Measurements from ENCODE around the gene KLRB1. TPM values are rescaled to one million over a fixed set of nuclear protein-coding genes. Genes with fewer than 3 reads are reported as not detected.
"Not testable (repeated sequence)": the region's sequence is repeated elsewhere in the genome, so short reads cannot be mapped to it uniquely, and the experiment has no call there.

The KLRB1 gene
- polyA plus RNA-seq, 1 of the 3 experiments (the other 2 are of a cell fraction): not detected

- H3K9ac ChIP-seq; H3K27ac ChIP-seq (ENCODE audit: low read depth in 2 of 2, low read length in 1 of 2); H3K4me3 ChIP-seq (ENCODE audit: low read depth in 2 of 2, low read length in 1 of 2); POLR2A ChIA-PET; H3K9me3 ChIP-seq; H4K20me1 ChIP-seq (ENCODE audit: insufficient read depth); H3K27me3 ChIP-seq (ENCODE audit: insufficient read depth); DNase-seq; H2AFZ ChIP-seq (ENCODE audit: low read depth); H3K4me1 ChIP-seq (ENCODE audit: control insufficient read depth in 1 of 2, insufficient read depth in 2 of 2, low read depth in 1 of 2, low read length in 1 of 2); H3K4me2 ChIP-seq; H3K79me2 ChIP-seq (ENCODE audit: insufficient read depth); H3K9me2 ChIP-seq; H3K36me3 ChIP-seq (replicated peaks in 1 of 2; ENCODE audit: control insufficient read depth in 1 of 2, insufficient read depth in 2 of 2, low read length in 1 of 2); CTCF ChIA-PET; H3F3A ChIP-seq (replicated peaks; ENCODE audit: insufficient read depth): not testable (repeated sequence)
- WGBS (ENCODE audit: low lambda C conversion rate): 41% methylated on average over 1 of the region's 1 CpG
These were observed 11.2 kb upstream of the KLRB1 start for GRCh38 chr12:9618906-9619305.

GRCh38 chr12:9617124-9617523 is 9.4 kb upstream of the KLRB1 start:
- WGBS (ENCODE audit: low lambda C conversion rate): 55% methylated on average over 6 of the region's 6 CpGs
- Histone ChIP-seq H4K20me1 (ENCODE audit: insufficient read depth) (no peaks in the 10 kb centered on the region), H2AFZ (ENCODE audit: low read depth) (no peak overlapping the region), H3K4me3 (ENCODE audit: low read depth in 2 of 2, low read length in 1 of 2) (no peak overlapping the region), H3F3A (replicated peaks; ENCODE audit: insufficient read depth) (no peaks in the 10 kb centered on the region), H3K27ac (ENCODE audit: low read depth in 2 of 2, low read length in 1 of 2) (no peak overlapping the region), H3K36me3 (replicated peaks in 1 of 2; ENCODE audit: control insufficient read depth in 1 of 2, insufficient read depth in 2 of 2, low read length in 1 of 2) (no peaks in the 10 kb centered on the region), H3K4me2 (no peak overlapping the region), H3K9me3 (no peaks in the 10 kb centered on the region), H3K9ac (no peak overlapping the region), H3K4me1 (ENCODE audit: control insufficient read depth in 1 of 2, insufficient read depth in 2 of 2, low read depth in 1 of 2, low read length in 1 of 2) (no peaks in the 10 kb centered on the region), H3K9me2 (no peaks in the 10 kb centered on the region), H3K27me3 (ENCODE audit: insufficient read depth) (no peaks in the 10 kb centered on the region), H3K79me2 (ENCODE audit: insufficient read depth) (no peaks in the 10 kb centered on the region)
- DNase-seq: no peak
- ChIA-PET CTCF (no interaction called here), POLR2A (no interaction called here)
- TF ChIP-seq FOXJ3 (CRISPR knock-in tag; IDR thresholded peaks at IDR 0.05) (no peak), EP300 (IDR thresholded peaks at IDR 0.05; ENCODE audit: borderline replicate concordance in 1 of 2, low read depth in 1 of 2, low read length in 1 of 2) (no peak), CTCF (IDR thresholded peaks at IDR 0.05) (no peak)

GRCh38 chr12:9615420-9616136 is 7.9 kb upstream of the KLRB1 start:
- 34% methylated on average over 5 of the region's 5 CpGs for WGBS (ENCODE audit: low lambda C conversion rate)
- Histone ChIP-seq H3K27ac (ENCODE audit: low read depth in 2 of 2, low read length in 1 of 2) (no peak overlapping the region), H3K4me1 (ENCODE audit: control insufficient read depth in 1 of 2, insufficient read depth in 2 of 2, low read depth in 1 of 2, low read length in 1 of 2) (no peaks in the 10 kb centered on the region), H3K9me2 (no peaks in the 10 kb centered on the region), H3K79me2 (ENCODE audit: insufficient read depth) (no peaks in the 10 kb centered on the region), H3K9ac (no peak overlapping the region), H3F3A (replicated peaks; ENCODE audit: insufficient read depth) (no peaks in the 10 kb centered on the region), H3K9me3 (no peaks in the 10 kb centered on the region), H2AFZ (ENCODE audit: low read depth) (no peak overlapping the region), H4K20me1 (ENCODE audit: insufficient read depth) (no peaks in the 10 kb centered on the region), H3K36me3 (replicated peaks in 1 of 2; ENCODE audit: control insufficient read depth in 1 of 2, insufficient read depth in 2 of 2, low read length in 1 of 2) (no peaks in the 10 kb centered on the region), H3K4me3 (ENCODE audit: low read depth in 2 of 2, low read length in 1 of 2) (no peak overlapping the region), H3K4me2 (no peak overlapping the region), H3K27me3 (ENCODE audit: insufficient read depth) (no peaks in the 10 kb centered on the region)
- CTCF ChIA-PET: interaction anchor here (1.0 kb wide), 1 partner anchor 93 kb away, joined by 5 read pairs; no protein-coding TSS in a partner anchor
- no peak for DNase-seq
- POLR2A ChIA-PET: no interaction called here
- TF ChIP-seq CTCF (IDR thresholded peaks at IDR 0.05) (no peak), RCOR1 (IDR thresholded peaks at IDR 0.05; ENCODE audit: low read length) (no peak), RXRA (IDR thresholded peaks at IDR 0.05; ENCODE audit: borderline replicate concordance, low read depth) (no peak), ZBTB33 (IDR thresholded peaks at IDR 0.05; ENCODE audit: borderline replicate concordance, low read depth) (no peak), ELF1 (IDR thresholded peaks at IDR 0.05) (no peak), MXI1 (IDR thresholded peaks at IDR 0.05; ENCODE audit: low read depth, low read length) (no peak), TAF1 (IDR thresholded peaks at IDR 0.05; ENCODE audit: borderline replicate concordance, low read depth, low read length) (no peak), GABPA (IDR thresholded peaks at IDR 0.05; ENCODE audit: low read depth) (no peak), GATA2 (CRISPR knock-in tag; IDR thresholded peaks at IDR 0.05) (no peak), MEF2A (IDR thresholded peaks at IDR 0.05; ENCODE audit: borderline replicate concordance, low read depth) (no peak)

Data from SK-N-SH (cell line).